Adrenal gland (tissue), 19 donors: Measurements from ENCODE around the gene ZFAND5. TPM values are rescaled to one million over a fixed set of nuclear protein-coding genes. Genes with fewer than 3 reads are reported as not detected.

Source experiments
- DNase-seq, 7 donors: peaks; one replicate each; pipeline ENCODE4 v3.0.0-alpha.2; 2019 to 2020
- H3K27ac ChIP-seq, 5 donors: fragments of 200-600 bp; sonication (generic) in 4 of 5; 1 replicate in 3 of 5; 2 replicates in 2 of 5; pipeline versions ENCODE4 v1.5.1 to v1.8.0; 2016 to 2020; ENCODE audit warnings: mild to moderate bottlenecking in 1 of 5
- H3K27me3 ChIP-seq: fragments of 200-600 bp; 2 replicates; pipeline ENCODE4 v1.8.0; 2021
- H3K36me3 ChIP-seq, 2 donors: fragments of 200-600 bp; replicated peaks in 1 of 2; 1 replicate in 1 of 2; 2 replicates in 1 of 2; pipeline versions ENCODE4 v1.5.1 to v1.8.0; 2018 to 2022
- H3K4me1 ChIP-seq, 2 donors: fragments of 200-600 bp; replicated peaks in 1 of 2; 1 replicate in 1 of 2; 2 replicates in 1 of 2; pipeline versions ENCODE4 v1.5.1 to v1.8.0; 2018 to 2021
- H3K4me3 ChIP-seq, 4 donors: fragments of 200-600 bp; sonication (generic) in 3 of 4; one replicate each; pipeline ENCODE4 v1.5.1; 2016 to 2018
- H3K9me3 ChIP-seq, 3 donors: fragments of 200-600 bp; sonication (generic) in 1 of 3; replicated peaks in 1 of 3; 1 replicate in 2 of 3; 2 replicates in 1 of 3; pipeline versions ENCODE4 v1.5.1 to v1.8.0; 2016 to 2021
- CTCF ChIP-seq, 6 experiments: fragments of 450-650 bp in 4 of 6; fragments of 200-600 bp in 2 of 6; sonication (generic) in 1 of 6; IDR thresholded peaks; 1 replicate in 5 of 6; 2 replicates in 1 of 6; pipeline versions ENCODE4 v1.5.1 to v1.8.0; 2016 to 2021; ENCODE audit warnings: antibody characterized with exemption in 6 of 6, mild to moderate bottlenecking in 2 of 6, moderate library complexity in 1 of 6
- POLR2A ChIP-seq, 2 donors: fragments of 450-650 bp; IDR thresholded peaks; one replicate each; pipeline ENCODE4 v1.6.1; 2017; ENCODE audit warnings: antibody characterized with exemption in 2 of 2, mild to moderate bottlenecking in 2 of 2, moderate library complexity in 1 of 2
- WGBS, 4 donors: extraction: QIAGEN DNeasy Blood & Tissue Kit in 2 of 4; methylation state at CpG; one replicate each; pipeline versions ENCODE4 v1.1.5 to v1.1.7; 2013 to 2017; 5-methylcytosine and 5-hydroxymethylcytosine counted together
- intact Hi-C, 2 donors: fragments of 100-400 bp; cut with DNase I; formaldehyde crosslinking; loops; one replicate each; pipeline versions ENCODE4 v1.14.1 to v1.15.0; 2022 to 2023
- long read RNA-seq, 10 donors: library from polyadenylated mRNA in 3 of 10; unstranded in 2 of 10; stranded (forward) in 1 of 10; transcript quantifications; one replicate each; pipeline ENCODE4 v2.0.0 and lab custom pipeline, GENCODE V29; 2021 to 2026
- polyA plus RNA-seq, 3 donors: library from polyadenylated mRNA; stranded (reverse); fragments of 200-250 nt in 2 of 3; fragments of 350-450 nt in 1 of 3; fragmentation: Illumina TruSeq in 1 of 3; extraction: RNeasy Lipid Tissue Mini Kit (QIAGEN cat#74804) in 1 of 3; gene quantifications; one replicate each; pipeline ENCODE4 v1.2.3, GENCODE V29; 2013 to 2014
- total RNA-seq, 9 donors: library from RNA; depleted of rRNA in 4 of 9; stranded (reverse); fragments of >200 nt in 4 of 9; fragments of 120-200 nt in 1 of 9; fragmentation: NEBNext Ultra II Directional in 1 of 9; extraction: Animal tissue kit (Norgen Biotek cat#: 25700) in 1 of 9; gene quantifications; one replicate each; pipeline versions ENCODE4 v1.1.0 to v1.2.4, GENCODE V29; 2013 to 2023
- donor health status: healthy with polysubstance abuse.
- donor health status: Bipolar disorder and iron deficiency.
- donor health status: DM: yes; HTN: yes; CAD: no.
- donor health status: DM: no; HTN: no; CAD: no.
- donor health status: DM: no; HTN: no; CAD: no.
- donor health status: DM: yes; HTN: yes; CAD: no.

ZFAND5 gene
- total RNA-seq (100 to 1,000 TPM; 119 to 326 (median 168) TPM), polyA plus RNA-seq (100 to 1,000 TPM; 140 to 246 (median 227) TPM)
- long read RNA-seq, donor 1, transcript ZFAND5-204 (6 exons, 2,686 nt), result major isoform, 40 of 107 reads
- long read RNA-seq, donor 1, transcript ZFAND5-205 (7 exons, 2,785 nt), result major isoform, 40 of 107 reads
- long read RNA-seq, donor 1, partial matches to known transcripts, result 17 of 107 reads
- long read RNA-seq, donor 1, other reads (novel, unspliced or antisense), result 5 of 107 reads
- long read RNA-seq, donor 2, transcript ZFAND5-205 (7 exons, 2,785 nt), result major isoform, 31 of 131 reads
- long read RNA-seq, donor 2, transcript ZFAND5-204 (6 exons, 2,686 nt), result minor isoform, 25 of 131 reads
- long read RNA-seq, donor 2, transcript ZFAND5-206 (4 exons, 553 nt), result minor isoform, 12 of 131 reads
- long read RNA-seq, donor 2, partial matches to known transcripts, result 61 of 131 reads
- long read RNA-seq, donor 2, other reads (novel, unspliced or antisense), result 0 of 131 reads
- long read RNA-seq, donor 3, transcript ZFAND5-205 (7 exons, 2,785 nt), result major isoform, 25 of 69 reads
- long read RNA-seq, donor 3, transcript ZFAND5-204 (6 exons, 2,686 nt), result minor isoform, 18 of 69 reads
- long read RNA-seq, donor 3, partial matches to known transcripts, result 22 of 69 reads
- long read RNA-seq, donor 3, other reads (novel, unspliced or antisense), result 0 of 69 reads
- long read RNA-seq, donor 4, transcript ZFAND5-205 (7 exons, 2,785 nt), result minor isoform, 21 of 71 reads
- long read RNA-seq, donor 4, transcript ZFAND5-204 (6 exons, 2,686 nt), result major isoform, 32 of 71 reads
- long read RNA-seq, donor 4, partial matches to known transcripts, result 3 of 71 reads
- long read RNA-seq, donor 4, other reads (novel, unspliced or antisense), result 15 of 71 reads
- long read RNA-seq, donor 5, full-length matches to known transcripts, result 237 of 268 reads
- long read RNA-seq, donor 5, partial matches to known transcripts, result 9 of 268 reads
- long read RNA-seq, donor 5, other reads (novel, unspliced or antisense), result 22 of 268 reads
- long read RNA-seq, donor 6, transcript ZFAND5-204 (6 exons, 2,686 nt), result major isoform, 19 of 42 reads
- long read RNA-seq, donor 6, transcript ZFAND5-205 (7 exons, 2,785 nt), result minor isoform, 9 of 42 reads
- long read RNA-seq, donor 6, partial matches to known transcripts, result 5 of 42 reads
- long read RNA-seq, donor 6, other reads (novel, unspliced or antisense), result 6 of 42 reads
- long read RNA-seq, donor 7, transcript ZFAND5-204 (6 exons, 2,686 nt), result minor isoform, 13 of 62 reads
- long read RNA-seq, donor 7, transcript ZFAND5-205 (7 exons, 2,785 nt), result major isoform, 16 of 62 reads
- long read RNA-seq, donor 7, partial matches to known transcripts, result 29 of 62 reads
- long read RNA-seq, donor 7, other reads (novel, unspliced or antisense), result 0 of 62 reads
- long read RNA-seq, donor 8, transcript ZFAND5-204 (6 exons, 2,686 nt), result minor isoform, 75 of 303 reads
- long read RNA-seq, donor 8, transcript ZFAND5-205 (7 exons, 2,785 nt), result major isoform, 104 of 303 reads
- long read RNA-seq, donor 8, transcript ZFAND5-206 (4 exons, 553 nt), result minor isoform, 13 of 303 reads
- long read RNA-seq, donor 8, partial matches to known transcripts, result 102 of 303 reads
- long read RNA-seq, donor 8, other reads (novel, unspliced or antisense), result 7 of 303 reads
- long read RNA-seq, donor 9, transcript ZFAND5-204 (6 exons, 2,686 nt), result minor isoform, 14 of 50 reads
- long read RNA-seq, donor 9, transcript ZFAND5-205 (7 exons, 2,785 nt), result major isoform, 15 of 50 reads
- long read RNA-seq, donor 9, partial matches to known transcripts, result 15 of 50 reads
- long read RNA-seq, donor 9, other reads (novel, unspliced or antisense), result 0 of 50 reads
- long read RNA-seq, donor 10, transcript ZFAND5-205 (7 exons, 2,785 nt), result major isoform, 7 of 16 reads
- long read RNA-seq, donor 10, transcript ZFAND5-204 (6 exons, 2,686 nt), result minor isoform, 6 of 16 reads
- long read RNA-seq, donor 10, partial matches to known transcripts, result 0 of 16 reads
- long read RNA-seq, donor 10, other reads (novel, unspliced or antisense), result 0 of 16 reads

GRCh38 chr9:72364679-72365524 lies at the start of gene ZFAND5:
Gene ZFAND5 (minus strand): TSS chr9:72365208. CDS start chr9:72360778, 4,430 bp downstream.
- Histone ChIP-seq H3K27ac (peak within 1 kb of the TSS; percentile 95 to 100 (median 100)), H3K36me3 (peaks cover 0 to 5% of the 10 kb centered on the region in 2 donors), H3K9me3 (no peaks in the 10 kb centered on the region), H3K27me3 (no peaks in the 10 kb centered on the region), H3K4me3 (peak within 1 kb of the TSS; percentile 25 to 96 (median 81)), H3K4me1 (peaks cover 16 to 25% of the 10 kb centered on the region in 2 donors)
- peak in 2 of 6 experiments; percentile 16 to 17 for TF ChIP-seq CTCF (IDR thresholded peaks at IDR 0.05)
- TF ChIP-seq POLR2A (IDR thresholded peaks at IDR 0.05), result peak; percentile 99 to 100
- intact Hi-C loops, result no loop called here
- 0 to 1% (median 0%) methylated on average over 5 to 110 of the region's 110 CpGs for WGBS, 4 donors
- DNase-seq, result peak; percentile 98 to 100 (median 99)

GRCh38 chr9:72412483-72413040 lies 47.6 kb upstream of the ZFAND5 start:
- no peaks in the 10 kb centered on the region for H3K27me3 ChIP-seq
- no peak overlapping the region for H3K27ac ChIP-seq
- H3K36me3 ChIP-seq, result no peaks in the 10 kb centered on the region
- DNase-seq, result no peak
- no peak overlapping the region for H3K4me3 ChIP-seq
- WGBS, 4 donors, result 84 to 95% (median 88%) methylated on average over 2 of the region's 2 CpGs
- H3K4me1 ChIP-seq, result no peaks in the 10 kb centered on the region
- TF ChIP-seq CTCF (IDR thresholded peaks at IDR 0.05) (no peak), POLR2A (IDR thresholded peaks at IDR 0.05) (no peak)
- intact Hi-C loops, result no loop called here
- H3K9me3 ChIP-seq, result no peaks in the 10 kb centered on the region

DNA sequence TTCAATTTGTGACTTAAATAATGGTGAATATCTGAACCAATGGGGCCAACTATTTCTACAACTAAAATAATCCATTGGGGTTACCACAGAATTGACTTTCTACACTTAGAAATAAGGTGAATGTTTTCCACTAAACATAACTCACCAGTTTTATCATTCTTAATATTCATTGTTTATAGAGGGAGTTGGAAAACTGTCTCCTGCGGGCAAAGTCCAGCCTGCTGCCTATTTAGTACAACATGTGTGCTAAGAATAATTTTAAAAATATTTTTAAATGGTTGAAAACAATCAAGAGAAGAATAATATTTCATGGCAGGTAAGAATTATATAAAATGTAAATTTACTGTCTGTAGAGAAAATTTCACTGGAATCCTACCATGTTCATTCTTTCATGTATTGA lies 45.2 kb upstream of the ZFAND5 start:
- Histone ChIP-seq H3K9me3 (no peaks in the 10 kb centered on the region), H3K36me3 (no peaks in the 10 kb centered on the region), H3K27ac (no peak overlapping the region), H3K27me3 (no peaks in the 10 kb centered on the region), H3K4me3 (no peak overlapping the region), H3K4me1 (no peaks in the 10 kb centered on the region)
- TF ChIP-seq POLR2A (IDR thresholded peaks at IDR 0.05) (no peak), CTCF (IDR thresholded peaks at IDR 0.05) (no peak)
- no peak for DNase-seq
- intact Hi-C loops, result no loop called here
- WGBS, 4 donors, result 93 to 100% (median 97%) methylated on average over 1 of the region's 1 CpG
